Vagina (tissue), 2 donors: ENCODE data around the gene FST. TPM values are rescaled to one million over a fixed set of nuclear protein-coding genes. Genes with fewer than 3 reads are reported as not detected.

Experiments used
- DNase-seq, 2 donors: peaks; one replicate each; pipeline ENCODE4 v3.0.0-alpha.2; 2017; ENCODE audit errors: extremely low spot score in 2 of 2
- H3K27ac ChIP-seq: fragments of 200-600 bp; sonication (generic); one replicate; pipeline ENCODE4 v1.5.1; 2019
- H3K27me3 ChIP-seq: fragments of 200-600 bp; sonication (generic); one replicate; pipeline ENCODE4 v1.5.1; 2019
- H3K36me3 ChIP-seq, 2 donors: fragments of 200-600 bp; sonication (generic); one replicate each; pipeline ENCODE4 v1.5.1; 2017 to 2019
- H3K4me1 ChIP-seq: fragments of 200-600 bp; sonication (generic); one replicate; pipeline ENCODE4 v1.5.1; 2019
- H3K4me3 ChIP-seq, 2 donors: fragments of 200-600 bp; sonication (generic); 1 replicate in 1 of 2; 2 replicates in 1 of 2; pipeline ENCODE4 v1.5.1; 2016 to 2019
- H3K9me3 ChIP-seq: fragments of 200-600 bp; sonication (generic); one replicate; pipeline ENCODE4 v1.5.1; 2019
- POLR2A ChIP-seq, 2 donors: fragments of 450-650 bp; IDR thresholded peaks; one replicate each; pipeline ENCODE4 v1.6.1; 2017; ENCODE audit warnings: antibody characterized with exemption in 2 of 2, mild to moderate bottlenecking in 2 of 2, moderate library complexity in 2 of 2
- POLR2AphosphoS5 ChIP-seq, 2 donors: sonication (generic); formaldehyde crosslinking; IDR thresholded peaks; one replicate each; pipeline ENCODE4 v1.9.0; 2017; ENCODE audit warnings: antibody characterized with exemption in 2 of 2, mild to moderate bottlenecking in 2 of 2, low read depth in 1 of 2; ENCODE audit not compliant: insufficient read depth in 1 of 2
- intact Hi-C: fragments of 100-400 bp; cut with DNase I; formaldehyde crosslinking; loops from one replicate; pipeline ENCODE4 v1.15.1; 2023
- total RNA-seq: library from RNA; depleted of rRNA; stranded (reverse); fragments of >200 nt; gene quantifications from one replicate; pipeline ENCODE4 v1.2.3, GENCODE V29; 2016
- TF ChIP-seq, protein P1 (sequence below), 3 experiments: fragments of 450-650 bp in 2 of 3; fragments of 200-600 bp in 1 of 3; sonication (generic) in 1 of 3; IDR thresholded peaks; one replicate each; pipeline ENCODE4 v1.5.1; 2017 to 2019; ENCODE audit warnings: antibody characterized with exemption in 3 of 3, mild to moderate bottlenecking in 2 of 3, moderate library complexity in 2 of 3

FST gene
- total RNA-seq, 1 donor from 2014 or later, result 5.6 TPM

DNA sequence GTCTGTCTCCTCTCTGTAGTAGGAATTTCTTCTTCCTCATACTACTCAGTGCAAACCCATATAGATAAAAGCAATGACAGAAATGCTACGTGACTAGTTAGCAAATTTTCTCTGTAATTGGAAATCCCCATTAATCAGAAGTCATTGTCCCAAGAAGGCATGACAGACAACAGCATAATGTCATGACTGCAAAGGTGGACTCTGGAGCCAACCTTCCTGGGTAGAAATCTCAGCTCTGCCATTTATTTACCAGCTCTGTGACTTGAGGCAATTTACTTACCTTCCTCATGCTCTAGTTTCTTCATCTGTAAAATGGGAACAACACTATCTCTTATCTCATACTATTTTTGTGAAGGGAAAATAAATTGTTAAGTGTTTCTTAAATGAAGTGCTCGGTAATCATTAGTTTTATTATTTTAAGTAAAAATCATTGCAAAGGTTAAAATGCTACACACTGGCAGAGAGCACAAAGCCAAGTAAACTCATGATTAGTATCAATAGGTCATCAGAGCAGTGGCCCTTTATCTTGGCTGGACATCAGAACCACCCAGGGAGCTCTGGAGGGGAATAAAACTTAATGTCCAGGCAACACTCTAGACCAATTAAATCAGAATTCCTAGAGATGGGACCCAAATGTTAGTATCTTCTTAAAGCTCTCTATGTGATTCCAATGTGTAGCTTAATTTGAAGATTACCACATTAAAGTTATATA lies 43.8 kb upstream of the FST start:
- H3K27ac ChIP-seq, result no peak overlapping the region
- TF ChIP-seq, protein P1, sequence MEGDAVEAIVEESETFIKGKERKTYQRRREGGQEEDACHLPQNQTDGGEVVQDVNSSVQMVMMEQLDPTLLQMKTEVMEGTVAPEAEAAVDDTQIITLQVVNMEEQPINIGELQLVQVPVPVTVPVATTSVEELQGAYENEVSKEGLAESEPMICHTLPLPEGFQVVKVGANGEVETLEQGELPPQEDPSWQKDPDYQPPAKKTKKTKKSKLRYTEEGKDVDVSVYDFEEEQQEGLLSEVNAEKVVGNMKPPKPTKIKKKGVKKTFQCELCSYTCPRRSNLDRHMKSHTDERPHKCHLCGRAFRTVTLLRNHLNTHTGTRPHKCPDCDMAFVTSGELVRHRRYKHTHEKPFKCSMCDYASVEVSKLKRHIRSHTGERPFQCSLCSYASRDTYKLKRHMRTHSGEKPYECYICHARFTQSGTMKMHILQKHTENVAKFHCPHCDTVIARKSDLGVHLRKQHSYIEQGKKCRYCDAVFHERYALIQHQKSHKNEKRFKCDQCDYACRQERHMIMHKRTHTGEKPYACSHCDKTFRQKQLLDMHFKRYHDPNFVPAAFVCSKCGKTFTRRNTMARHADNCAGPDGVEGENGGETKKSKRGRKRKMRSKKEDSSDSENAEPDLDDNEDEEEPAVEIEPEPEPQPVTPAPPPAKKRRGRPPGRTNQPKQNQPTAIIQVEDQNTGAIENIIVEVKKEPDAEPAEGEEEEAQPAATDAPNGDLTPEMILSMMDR (IDR thresholded peaks at IDR 0.05), result no peak
- TF ChIP-seq POLR2AphosphoS5 (IDR thresholded peaks at IDR 0.05; ENCODE audit: insufficient read depth in 1 of 2, low read depth in 1 of 2), result no peak
- TF ChIP-seq POLR2A (IDR thresholded peaks at IDR 0.05), result no peak
- DNase-seq, result no peak
- H3K4me3 ChIP-seq, result no peak overlapping the region
- H3K9me3 ChIP-seq, result no peaks in the 10 kb centered on the region
- H3K4me1 ChIP-seq, result no peaks in the 10 kb centered on the region
- intact Hi-C loops, result no loop called here
- H3K27me3 ChIP-seq, result no peaks in the 10 kb centered on the region
- H3K36me3 ChIP-seq, result no peaks in the 10 kb centered on the region

DNA sequence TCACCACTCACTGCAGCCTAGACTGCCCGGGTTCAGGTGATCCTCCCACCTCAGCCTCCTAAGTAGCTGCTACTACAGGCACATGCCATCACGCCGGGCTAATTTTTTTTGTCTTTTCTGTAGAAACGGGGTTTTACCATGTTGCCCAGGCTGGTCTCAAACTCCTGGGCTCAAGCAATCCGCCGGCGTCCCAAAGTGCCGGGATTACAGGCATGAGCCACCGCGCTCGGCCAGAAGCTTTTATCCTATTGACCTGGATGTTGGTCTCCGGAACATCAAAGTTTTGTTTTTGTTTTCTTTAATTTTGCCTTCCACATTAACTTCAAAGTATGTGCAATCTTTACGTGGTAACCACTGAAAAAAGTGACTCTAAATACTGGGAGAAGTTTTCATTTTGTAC lies 42.4 kb upstream of the FST start:
- Histone ChIP-seq H3K4me3 (no peak overlapping the region), H3K4me1 (no peaks in the 10 kb centered on the region), H3K9me3 (no peaks in the 10 kb centered on the region), H3K27me3 (no peaks in the 10 kb centered on the region), H3K36me3 (no peaks in the 10 kb centered on the region), H3K27ac (no peak overlapping the region)
- no peak for TF ChIP-seq POLR2A (IDR thresholded peaks at IDR 0.05)
- TF ChIP-seq, protein P1 (IDR thresholded peaks at IDR 0.05), result no peak
- no peak for TF ChIP-seq POLR2AphosphoS5 (IDR thresholded peaks at IDR 0.05; ENCODE audit: insufficient read depth in 1 of 2, low read depth in 1 of 2)
- intact Hi-C loops, result no loop called here
- no peak for DNase-seq

DNA sequence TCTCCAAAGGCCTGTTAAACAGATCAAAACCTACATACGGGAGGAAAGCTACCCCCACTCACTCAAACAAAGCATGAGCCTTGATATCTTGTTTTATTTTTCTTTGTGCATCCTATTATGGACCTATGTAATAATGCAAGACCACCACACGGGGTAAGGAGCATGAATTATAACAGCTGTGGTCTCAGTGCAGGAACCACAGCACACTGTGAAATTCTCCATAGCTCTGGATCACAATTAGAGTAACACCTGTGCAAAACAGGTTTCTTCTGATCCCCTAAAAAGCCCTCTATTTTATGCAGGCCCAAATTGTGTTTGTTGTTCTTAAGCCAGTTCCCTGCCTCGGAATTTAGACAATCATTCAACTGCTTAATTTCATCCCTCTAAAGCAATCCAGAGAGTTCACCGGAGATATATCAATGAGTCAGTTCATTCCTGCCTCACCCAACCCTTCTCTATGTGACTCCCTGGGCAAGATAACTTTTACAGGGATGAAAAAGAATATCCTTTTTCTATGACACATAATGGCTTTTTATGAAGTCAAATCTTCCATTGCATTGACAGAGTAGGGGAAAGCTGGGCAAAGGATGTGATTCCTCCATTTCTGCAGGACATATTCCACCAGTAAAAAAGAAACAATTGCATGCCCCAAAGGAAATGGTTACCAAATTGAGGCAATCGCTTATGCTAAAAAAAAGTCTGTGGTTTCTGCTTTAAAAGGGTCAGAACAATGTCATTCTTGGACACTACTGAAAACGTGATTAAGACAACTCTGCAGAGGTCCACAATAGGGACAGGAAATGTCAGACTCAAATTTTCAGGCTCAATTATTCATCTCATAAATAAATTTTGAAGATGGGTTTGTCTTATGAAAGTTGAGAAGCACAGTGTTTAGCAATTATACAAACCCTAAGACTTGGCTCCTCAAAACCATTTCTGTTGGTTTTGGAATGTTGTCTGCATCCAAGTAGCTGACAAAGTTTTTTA lies 41.6 kb upstream of the FST start:
- intact Hi-C loops, result no loop called here

DNA sequence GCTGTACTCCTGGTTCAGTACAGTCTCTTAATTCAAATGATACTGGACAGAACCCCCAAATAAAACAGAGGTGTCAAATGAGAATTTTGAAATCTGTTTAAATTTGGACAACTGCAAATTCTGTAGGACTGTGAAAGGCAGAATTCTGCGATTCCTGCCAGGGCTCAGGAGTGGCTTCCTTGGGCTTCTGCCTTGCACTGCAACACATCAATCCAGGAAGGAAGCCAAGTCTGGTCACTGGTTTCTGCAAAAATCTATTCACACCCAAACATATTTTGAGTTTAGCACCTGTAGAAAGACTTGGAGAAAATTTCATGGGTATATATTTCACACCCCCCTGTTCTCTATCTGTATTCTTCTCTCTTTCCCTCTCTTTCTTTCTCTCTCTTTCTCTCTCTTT lies 37.5 kb upstream of the FST start:
- Histone ChIP-seq H3K27me3 (no peaks in the 10 kb centered on the region), H3K4me3 (no peak overlapping the region), H3K4me1 (no peaks in the 10 kb centered on the region), H3K36me3 (no peaks in the 10 kb centered on the region), H3K9me3 (no peaks in the 10 kb centered on the region), H3K27ac (no peak overlapping the region)
- intact Hi-C loops, result no loop called here
- TF ChIP-seq, protein P1 (IDR thresholded peaks at IDR 0.05), result no peak
- no peak for TF ChIP-seq POLR2AphosphoS5 (IDR thresholded peaks at IDR 0.05; ENCODE audit: insufficient read depth in 1 of 2, low read depth in 1 of 2)
- TF ChIP-seq POLR2A (IDR thresholded peaks at IDR 0.05), result no peak
- no peak for DNase-seq

More for the DNA sequence above, 41.6 kb upstream of the FST start:
- no peak for TF ChIP-seq POLR2A (IDR thresholded peaks at IDR 0.05)
- TF ChIP-seq, protein P1 (IDR thresholded peaks at IDR 0.05), result no peak
- no peak for TF ChIP-seq POLR2AphosphoS5 (IDR thresholded peaks at IDR 0.05; ENCODE audit: insufficient read depth in 1 of 2, low read depth in 1 of 2)
- Histone ChIP-seq H3K4me1 (no peaks in the 10 kb centered on the region), H3K27ac (no peak overlapping the region), H3K9me3 (no peaks in the 10 kb centered on the region), H3K27me3 (no peaks in the 10 kb centered on the region), H3K4me3 (no peak overlapping the region), H3K36me3 (no peaks in the 10 kb centered on the region)
- no peak for DNase-seq
